Daoy (cell line): Measurements from ENCODE around the gene GPR42. TPM values are rescaled to one million over a fixed set of nuclear protein-coding genes. Genes with fewer than 3 reads are reported as not detected.

Source experiments
- total RNA-seq: library from RNA; depleted of rRNA; stranded (reverse); fragments of >200 nt; shearing (Covaris generic); gene quantifications from 2 replicates; pipeline ENCODE4 v1.2.3, GENCODE V29; 2014; rRNA removed

The GPR42 gene
- total RNA-seq, 1 experiment from 2014 or later, result not detected

Other genes starting within 250 kb of the GPR42 start
- not detected in 2 replicates for gene LGI4, start 236.0 kb upstream of the GPR42 start, total RNA-seq
- gene FXYD1, start 232.2 kb upstream of the GPR42 start, total RNA-seq, result not detected in 2 replicates
- 0.29 TPM in 1 of 2 replicates, not detected in the other for gene FXYD7, start 227.8 kb upstream of the GPR42 start, total RNA-seq
- gene FXYD5, start 216.3 kb upstream of the GPR42 start, total RNA-seq, result 52.2 and 62.1 TPM in 2 replicates
- gene FAM187B, start 142.3 kb upstream of the GPR42 start, total RNA-seq, result not detected in 2 replicates
- gene LSR, start 122.1 kb upstream of the GPR42 start, total RNA-seq, result 21.1 and 32.9 TPM in 2 replicates
- gene USF2, start 102.1 kb upstream of the GPR42 start, total RNA-seq, result 57.8 and 66.1 TPM in 2 replicates
- not detected in 2 replicates for gene HAMP, start 88.5 kb upstream of the GPR42 start, total RNA-seq
- not detected in 2 replicates for gene MAG, start 78.9 kb upstream of the GPR42 start, total RNA-seq
- not detected in 2 replicates for gene CD22, start 41.9 kb upstream of the GPR42 start, total RNA-seq
- gene FFAR1, start 23.2 kb upstream of the GPR42 start, total RNA-seq, result not detected in 2 replicates
- not detected in 2 replicates for gene FFAR3, start 12.6 kb upstream of the GPR42 start, total RNA-seq
- gene FFAR2, start 77.2 kb downstream of the GPR42 start, total RNA-seq, result not detected in 2 replicates
- gene KRTDAP, start 119.4 kb downstream of the GPR42 start, total RNA-seq, result not detected in 2 replicates
- 38.1 and 54.3 TPM in 2 replicates for gene DMKN, start 142.6 kb downstream of the GPR42 start, total RNA-seq
- 0.11 TPM in 1 of 2 replicates, not detected in the other for gene SBSN, start 157.2 kb downstream of the GPR42 start, total RNA-seq
- not detected in 2 replicates for gene GAPDHS, start 162.4 kb downstream of the GPR42 start, total RNA-seq
- 113 and 114 TPM in 2 replicates for gene TMEM147, start 174.6 kb downstream of the GPR42 start, total RNA-seq
- gene ATP4A, start 192.6 kb downstream of the GPR42 start, total RNA-seq, result not detected in 2 replicates
- not detected in 2 replicates for gene PMIS2, start 215.1 kb downstream of the GPR42 start, total RNA-seq
- 14.9 and 21.3 TPM in 2 replicates for gene HAUS5, start 241.7 kb downstream of the GPR42 start, total RNA-seq